ENCODE results near the gene ITGA2.
A peak's percentile ranks its signal among the peaks of the same experiment; 100 is the strongest.
"Not testable (repeated sequence)": the region's sequence is repeated elsewhere in the genome, so short reads cannot be mapped to it uniquely, and the experiment has no call there.

ITGA2 gene

DNA sequence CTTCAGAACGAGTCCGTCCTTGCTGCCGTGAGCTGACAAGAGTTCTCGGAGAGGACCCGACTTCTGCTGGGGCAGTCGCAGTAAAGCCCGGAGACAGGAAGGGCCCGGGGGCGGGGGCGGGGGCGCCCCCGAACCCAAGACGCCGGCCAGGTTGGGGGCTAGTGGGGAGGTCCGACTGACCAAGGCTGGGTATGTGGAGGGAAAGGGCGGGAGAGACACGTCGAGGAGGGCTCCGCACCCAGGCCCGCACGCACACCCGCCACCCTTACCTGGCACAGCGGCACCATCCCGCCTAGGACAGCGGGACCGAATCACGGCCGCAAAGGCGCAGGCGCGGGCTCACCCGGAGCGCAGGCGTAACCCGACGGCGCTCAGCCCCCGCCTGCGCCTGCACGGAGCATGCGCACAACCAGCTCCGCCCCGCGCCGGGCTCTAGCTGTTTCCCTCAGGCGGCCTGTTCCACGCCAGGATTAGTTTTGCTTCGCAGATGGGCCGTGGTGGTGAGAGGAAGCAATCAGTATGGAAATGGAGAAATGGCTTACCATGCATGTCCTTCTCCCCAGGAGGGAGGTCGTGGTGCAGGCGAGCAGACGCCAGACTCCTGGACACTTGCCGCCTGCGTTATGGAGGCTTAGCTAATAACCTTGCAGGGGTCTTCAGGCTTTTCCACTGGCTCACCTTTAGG, 120.4 kb downstream of the ITGA2 start, which contains the start of gene MOCS2:
Gene MOCS2 (minus strand): TSS at position 315 of the 685 bp plus-strand sequence. CDS start 2,583 bp downstream, outside the sequence.
- peak; percentile 88 to 89 for DNase-seq

- DNase-seq, result no peak
These were observed 121.0 kb downstream of the ITGA2 start for GRCh38 chr5:53110156-53110555.

DNA sequence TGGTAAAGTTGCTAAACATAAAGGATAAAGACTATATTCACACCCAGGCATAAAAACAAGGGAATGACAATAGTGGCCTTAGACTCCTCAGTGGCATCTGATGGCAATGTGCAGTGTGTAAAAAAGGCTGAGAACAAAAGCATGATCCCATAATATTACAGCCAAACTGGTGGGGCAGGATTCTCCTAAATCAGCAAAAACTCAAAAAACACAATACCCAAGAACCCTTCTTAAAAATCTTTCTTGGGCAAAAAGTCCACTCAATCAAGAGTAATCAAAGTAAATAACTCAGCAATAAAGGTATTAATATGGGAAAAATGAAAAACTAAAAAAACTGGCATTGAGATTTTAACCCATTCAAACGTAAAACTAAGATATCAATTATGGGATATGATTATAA, 122.0 kb downstream of the ITGA2 start:
- DNase-seq, result no peak

GRCh38 chr5:53112307-53112706, 123.2 kb downstream of the ITGA2 start:
- not testable (repeated sequence) for DNase-seq

DNA sequence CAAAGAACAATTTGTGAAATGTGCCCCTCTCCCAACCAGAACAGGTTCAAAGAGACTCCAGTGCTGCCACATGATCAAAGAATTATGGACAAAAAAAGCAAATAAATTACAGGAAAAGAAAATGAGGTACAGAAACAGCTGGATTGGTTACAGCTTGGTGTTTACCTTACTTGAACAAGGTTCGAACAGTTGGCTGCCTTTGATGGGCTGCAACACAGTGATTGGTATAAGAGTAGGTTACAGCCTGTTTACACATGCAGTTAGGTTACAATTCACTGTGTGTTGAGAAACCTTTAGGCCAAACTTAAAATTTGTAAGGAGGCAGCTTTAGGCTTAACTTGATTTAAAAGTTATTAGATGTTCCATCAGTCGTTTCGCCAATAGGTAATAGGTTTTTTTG, 123.8 kb downstream of the ITGA2 start:
- no peak for DNase-seq

GRCh38 chr5:53113947-53114346, 124.8 kb downstream of the ITGA2 start:
- DNase-seq, result no peak

DNA sequence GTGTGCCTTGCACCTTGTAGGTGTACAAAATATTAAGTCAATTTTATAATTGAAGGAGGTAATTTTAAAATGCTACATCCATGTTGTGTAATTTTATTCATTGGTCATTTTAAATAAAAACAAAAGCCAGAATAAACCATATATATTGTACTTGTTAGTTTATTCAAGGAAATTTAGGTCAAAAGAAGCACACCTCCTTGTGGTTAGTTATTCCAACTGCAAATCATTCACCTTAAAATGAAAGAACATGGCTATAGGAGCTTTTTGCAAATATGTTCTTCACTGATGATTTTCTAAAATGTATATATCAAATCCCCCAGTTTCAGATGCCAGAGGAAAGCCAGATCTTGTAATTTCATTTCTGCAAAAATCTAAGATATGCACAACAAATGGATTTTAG, 125.8 kb downstream of the ITGA2 start:
- DNase-seq, result no peak

GRCh38 chr5:53116597-53116996, 127.4 kb downstream of the ITGA2 start:
- DNase-seq, result no peak

DNA sequence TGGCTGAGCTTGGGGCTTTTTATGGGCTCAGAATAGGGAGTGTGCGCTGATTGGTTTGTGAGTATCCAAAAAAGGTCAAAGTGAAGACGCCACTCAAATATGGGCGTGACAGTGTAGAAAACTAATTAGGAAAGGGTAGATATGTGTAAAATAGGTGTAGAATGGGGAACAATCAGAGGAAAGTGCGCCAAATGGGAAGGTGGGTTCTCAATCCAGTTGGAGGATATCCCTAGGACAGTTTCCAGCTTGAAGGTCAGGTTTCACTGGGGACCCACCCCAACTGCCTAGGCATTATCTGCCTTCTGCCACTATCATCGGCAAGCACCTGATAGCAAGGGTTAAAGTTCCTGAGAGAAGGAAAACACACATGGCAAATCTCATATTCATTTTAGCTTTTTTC, 129.7 kb downstream of the ITGA2 start:
- DNase-seq, result no peak

DNA sequence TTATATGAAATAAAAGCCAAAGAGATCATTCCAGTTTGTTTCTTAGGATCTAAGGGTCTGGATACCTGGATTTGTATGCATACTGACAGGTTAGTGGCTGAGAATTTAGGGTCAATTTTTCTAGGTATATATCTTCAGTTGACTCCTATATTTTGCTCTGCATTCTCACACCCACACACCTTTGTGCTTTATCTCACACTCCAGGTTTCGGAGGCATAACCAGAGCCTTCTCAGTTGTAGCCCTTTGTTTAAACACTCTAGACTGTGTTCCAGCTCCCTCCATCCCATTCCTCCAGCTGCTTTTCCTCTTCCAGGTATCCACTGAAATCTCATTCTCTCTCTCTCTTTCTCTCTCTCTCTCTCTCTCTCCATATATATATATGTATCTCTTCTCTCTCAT, 131.0 kb downstream of the ITGA2 start:
- no peak for DNase-seq

DNA sequence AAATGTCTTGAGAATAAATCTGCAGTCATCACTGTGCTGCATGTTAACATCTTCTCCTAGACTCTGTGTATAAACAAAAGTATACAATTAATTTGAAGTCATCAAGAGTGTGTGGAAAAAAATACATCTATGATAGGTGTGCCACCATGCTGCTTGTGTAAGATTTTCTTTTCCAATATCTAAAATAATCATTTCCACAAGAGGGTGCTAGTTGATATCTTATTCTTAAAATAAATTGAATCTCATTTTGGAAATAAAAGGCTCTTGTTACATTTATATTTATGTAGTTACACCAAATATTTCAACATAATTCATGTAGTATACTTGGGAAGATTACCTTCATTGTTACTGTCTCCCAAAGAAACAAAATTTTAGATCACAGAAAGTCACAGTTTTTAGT, 134.6 kb downstream of the ITGA2 start:
- no peak for DNase-seq

DNA sequence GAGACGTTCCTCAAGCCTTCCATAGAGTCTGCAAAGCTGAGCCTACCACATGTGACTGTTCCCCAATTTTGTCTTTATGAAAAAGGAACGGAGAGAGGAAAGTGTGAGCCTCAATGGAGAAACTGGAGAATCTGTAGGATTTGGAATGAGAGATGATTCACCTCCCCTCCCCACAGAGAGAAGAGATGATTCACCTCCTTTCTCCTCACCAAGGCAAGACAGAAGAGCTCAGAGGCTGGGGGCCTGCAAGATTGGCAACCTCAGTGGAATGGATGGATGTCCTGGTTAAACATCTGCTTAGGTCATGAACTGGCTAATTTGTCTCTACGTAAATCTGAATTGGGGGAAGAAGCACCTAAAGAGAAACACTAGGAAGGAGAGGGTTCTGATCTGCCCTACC, 137.4 kb downstream of the ITGA2 start:
- no peak for DNase-seq

- DNase-seq, result no peak
These were observed 138.0 kb downstream of the ITGA2 start for GRCh38 chr5:53127107-53127506.

DNA sequence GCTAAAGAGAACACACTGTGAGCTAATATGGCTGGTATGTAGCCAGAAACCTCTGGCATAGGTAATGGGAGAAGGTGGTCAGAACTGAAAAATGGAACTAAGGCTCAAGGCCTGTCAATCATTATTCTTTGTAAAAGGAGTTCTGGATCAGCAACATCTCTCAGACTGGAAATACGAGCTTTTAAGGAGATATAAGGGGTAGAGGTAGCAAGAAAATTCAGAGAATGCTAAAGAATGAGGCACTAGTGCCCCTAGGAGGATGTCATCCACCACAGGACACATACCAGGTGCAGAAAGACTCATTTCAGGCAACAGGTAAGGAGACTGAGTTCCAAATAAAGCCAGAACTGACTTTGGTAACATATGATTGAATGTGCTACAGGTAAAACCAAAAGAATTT, 139.3 kb downstream of the ITGA2 start:
- DNase-seq, result no peak

- DNase-seq, result no peak
These were observed 141.1 kb downstream of the ITGA2 start for GRCh38 chr5:53130266-53130665.

DNA sequence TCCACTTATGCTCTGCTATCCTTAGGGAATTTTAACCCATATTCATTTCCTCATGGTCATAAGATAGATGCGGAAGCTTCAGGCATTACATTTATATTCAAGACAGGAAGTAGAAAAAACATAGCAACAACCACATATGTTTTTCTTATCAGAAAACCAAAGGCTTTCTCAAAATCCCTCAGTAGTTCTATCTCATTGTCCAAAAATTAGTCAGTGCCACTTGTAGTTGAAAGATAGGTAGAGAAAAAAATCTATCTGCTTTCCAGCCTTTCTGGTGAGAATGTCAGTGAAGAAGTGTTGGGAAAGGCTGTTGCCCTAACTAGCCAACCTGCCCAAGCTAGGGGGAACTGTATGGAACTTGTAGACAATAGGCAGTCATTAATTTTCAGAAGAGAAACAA, 143.9 kb downstream of the ITGA2 start:
- DNase-seq, result no peak
